Measurements from ENCODE around the gene UBL3.

GRCh38 chr13:29858231-29858630 is 7.8 kb upstream of the UBL3 start:
- no peak for TF ChIP-seq JUND (IDR thresholded peaks at IDR 0.05)
- no peak for TF ChIP-seq RCOR1 (IDR thresholded peaks at IDR 0.05; ENCODE audit: low read length)
- TF ChIP-seq, protein P1, sequence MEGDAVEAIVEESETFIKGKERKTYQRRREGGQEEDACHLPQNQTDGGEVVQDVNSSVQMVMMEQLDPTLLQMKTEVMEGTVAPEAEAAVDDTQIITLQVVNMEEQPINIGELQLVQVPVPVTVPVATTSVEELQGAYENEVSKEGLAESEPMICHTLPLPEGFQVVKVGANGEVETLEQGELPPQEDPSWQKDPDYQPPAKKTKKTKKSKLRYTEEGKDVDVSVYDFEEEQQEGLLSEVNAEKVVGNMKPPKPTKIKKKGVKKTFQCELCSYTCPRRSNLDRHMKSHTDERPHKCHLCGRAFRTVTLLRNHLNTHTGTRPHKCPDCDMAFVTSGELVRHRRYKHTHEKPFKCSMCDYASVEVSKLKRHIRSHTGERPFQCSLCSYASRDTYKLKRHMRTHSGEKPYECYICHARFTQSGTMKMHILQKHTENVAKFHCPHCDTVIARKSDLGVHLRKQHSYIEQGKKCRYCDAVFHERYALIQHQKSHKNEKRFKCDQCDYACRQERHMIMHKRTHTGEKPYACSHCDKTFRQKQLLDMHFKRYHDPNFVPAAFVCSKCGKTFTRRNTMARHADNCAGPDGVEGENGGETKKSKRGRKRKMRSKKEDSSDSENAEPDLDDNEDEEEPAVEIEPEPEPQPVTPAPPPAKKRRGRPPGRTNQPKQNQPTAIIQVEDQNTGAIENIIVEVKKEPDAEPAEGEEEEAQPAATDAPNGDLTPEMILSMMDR (IDR thresholded peaks at IDR 0.05): no peak
- TF ChIP-seq YY1 (IDR thresholded peaks at IDR 0.05; ENCODE audit: low read depth): no peak
- TF ChIP-seq GATA2 (CRISPR knock-in tag; IDR thresholded peaks at IDR 0.05): no peak
- TF ChIP-seq REST (IDR thresholded peaks at IDR 0.05; ENCODE audit: low read depth, low read length): no peak
- no peak for TF ChIP-seq FOXM1 (IDR thresholded peaks at IDR 0.05; ENCODE audit: low read depth)

Measured in SK-N-SH (cell line).